ENCODE data around the gene OGFOD2.

Gene OGFOD2

DNA sequence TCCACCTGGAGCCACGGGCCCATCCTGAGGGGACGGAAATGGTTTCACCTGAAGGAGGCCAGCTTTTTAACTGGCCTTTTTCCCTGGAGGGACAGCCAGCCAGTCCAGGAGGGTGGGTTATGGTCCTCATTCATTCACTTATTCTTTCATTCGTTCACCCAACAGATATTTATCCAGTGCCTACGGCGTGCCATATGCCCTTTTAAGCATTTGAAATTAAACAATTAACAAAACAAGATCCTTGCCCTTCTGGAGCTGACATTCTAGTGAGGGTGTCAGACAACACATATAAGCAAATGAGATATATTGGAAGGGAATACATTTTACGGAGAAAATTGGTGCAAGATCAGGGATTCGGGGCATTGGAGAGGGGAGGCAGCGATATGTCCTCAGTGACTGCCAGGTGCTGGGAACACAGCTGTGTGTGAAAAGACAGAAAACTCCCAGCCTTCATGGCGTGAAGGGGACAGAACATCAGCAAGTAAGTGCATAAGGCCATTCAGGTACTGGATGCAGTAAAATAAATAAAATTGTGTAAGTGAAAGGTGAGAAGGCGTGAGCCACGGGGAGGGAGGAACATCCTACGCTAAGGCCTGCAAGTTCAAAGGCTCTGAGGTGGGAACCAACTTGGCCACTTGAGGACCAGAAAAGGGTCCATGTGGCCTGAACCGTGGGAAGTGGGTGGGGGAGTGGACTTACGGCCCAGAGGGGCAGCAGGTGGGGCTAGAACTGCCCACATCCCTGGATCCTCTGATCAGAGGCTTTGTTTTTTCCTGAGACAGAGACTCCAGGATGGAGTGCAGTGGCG lies 8.1 kb upstream of the OGFOD2 start:
- TF ChIP-seq, protein P1, sequence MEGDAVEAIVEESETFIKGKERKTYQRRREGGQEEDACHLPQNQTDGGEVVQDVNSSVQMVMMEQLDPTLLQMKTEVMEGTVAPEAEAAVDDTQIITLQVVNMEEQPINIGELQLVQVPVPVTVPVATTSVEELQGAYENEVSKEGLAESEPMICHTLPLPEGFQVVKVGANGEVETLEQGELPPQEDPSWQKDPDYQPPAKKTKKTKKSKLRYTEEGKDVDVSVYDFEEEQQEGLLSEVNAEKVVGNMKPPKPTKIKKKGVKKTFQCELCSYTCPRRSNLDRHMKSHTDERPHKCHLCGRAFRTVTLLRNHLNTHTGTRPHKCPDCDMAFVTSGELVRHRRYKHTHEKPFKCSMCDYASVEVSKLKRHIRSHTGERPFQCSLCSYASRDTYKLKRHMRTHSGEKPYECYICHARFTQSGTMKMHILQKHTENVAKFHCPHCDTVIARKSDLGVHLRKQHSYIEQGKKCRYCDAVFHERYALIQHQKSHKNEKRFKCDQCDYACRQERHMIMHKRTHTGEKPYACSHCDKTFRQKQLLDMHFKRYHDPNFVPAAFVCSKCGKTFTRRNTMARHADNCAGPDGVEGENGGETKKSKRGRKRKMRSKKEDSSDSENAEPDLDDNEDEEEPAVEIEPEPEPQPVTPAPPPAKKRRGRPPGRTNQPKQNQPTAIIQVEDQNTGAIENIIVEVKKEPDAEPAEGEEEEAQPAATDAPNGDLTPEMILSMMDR (conservative IDR thresholded peaks at IDR 0.05; ENCODE audit: control insufficient read depth, insufficient read depth, low read depth, low read length): no peak
- no peak overlapping the region for H3K4me3 ChIP-seq (ENCODE audit: control insufficient read depth, low read depth, low read length)
- no peak for DNase-seq (ENCODE audit: low read depth)

GRCh38 chr12:122968104-122968503 lies 6.9 kb upstream of the OGFOD2 start:
- DNase-seq (ENCODE audit: low read depth): no peak
- no peak overlapping the region for H3K4me3 ChIP-seq (ENCODE audit: control insufficient read depth, low read depth, low read length)
- TF ChIP-seq, protein P1 (conservative IDR thresholded peaks at IDR 0.05; ENCODE audit: control insufficient read depth, insufficient read depth, low read depth, low read length): no peak

DNA sequence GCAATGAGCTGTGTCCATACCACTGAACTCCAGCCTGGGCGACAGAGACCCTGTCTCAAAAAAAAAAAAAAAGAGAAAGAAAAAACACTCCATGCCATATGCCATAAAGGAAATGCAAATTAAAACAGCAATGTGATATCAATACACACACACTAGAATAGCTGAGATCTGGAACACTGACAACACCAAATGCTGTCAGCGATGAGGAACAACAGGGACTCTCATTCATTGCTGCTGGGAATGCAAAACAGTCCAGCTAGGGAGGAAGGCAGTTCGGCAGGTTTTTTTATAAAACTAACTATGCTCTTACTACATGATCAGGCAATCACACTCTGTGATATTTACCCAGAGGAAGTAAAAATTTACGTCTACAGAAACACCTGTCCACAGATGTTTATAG lies 5.4 kb upstream of the OGFOD2 start:
- TF ChIP-seq, protein P1 (conservative IDR thresholded peaks at IDR 0.05; ENCODE audit: control insufficient read depth, insufficient read depth, low read depth, low read length): no peak
- no peak overlapping the region for H3K4me3 ChIP-seq (ENCODE audit: control insufficient read depth, low read depth, low read length)
- no peak for DNase-seq (ENCODE audit: low read depth)

GRCh38 chr12:122974274-122974891 lies 661 bp upstream of the OGFOD2 start:
- TF ChIP-seq, protein P1 (conservative IDR thresholded peaks at IDR 0.05; ENCODE audit: control insufficient read depth, insufficient read depth, low read depth, low read length): no peak
- peak overlapping the region; percentile 96 for H3K4me3 ChIP-seq (ENCODE audit: control insufficient read depth, low read depth, low read length)
- peak; percentile 98 for DNase-seq (ENCODE audit: low read depth)

GRCh38 chr12:122975790-122976647 lies 975 bp downstream of the OGFOD2 start:
- H3K4me3 ChIP-seq (ENCODE audit: control insufficient read depth, low read depth, low read length): peak overlapping the region; percentile 96
- TF ChIP-seq, protein P1 (conservative IDR thresholded peaks at IDR 0.05; ENCODE audit: control insufficient read depth, insufficient read depth, low read depth, low read length): no peak
- DNase-seq (ENCODE audit: low read depth): no peak

DNA sequence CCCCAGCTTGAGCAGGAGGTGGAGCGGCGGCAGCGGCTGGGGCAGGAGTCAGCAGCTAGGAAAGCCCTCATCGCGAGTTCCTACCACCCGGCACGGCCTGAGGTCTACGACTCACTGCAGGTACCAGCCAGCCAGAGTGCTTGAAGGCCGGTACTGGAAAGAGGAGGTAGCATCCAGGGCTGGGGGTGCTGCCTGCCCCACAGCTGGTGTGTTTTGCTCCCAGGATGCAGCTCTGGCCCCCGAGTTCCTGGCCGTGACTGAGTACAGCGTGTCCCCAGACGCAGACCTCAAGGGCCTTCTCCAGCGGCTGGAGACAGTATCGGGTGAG lies 1.6 kb downstream of the OGFOD2 start:
- no peak overlapping the region for H3K4me3 ChIP-seq (ENCODE audit: control insufficient read depth, low read depth, low read length)
- TF ChIP-seq, protein P1 (conservative IDR thresholded peaks at IDR 0.05; ENCODE audit: control insufficient read depth, insufficient read depth, low read depth, low read length): no peak
- no peak for DNase-seq (ENCODE audit: low read depth)

Data from fibroblast of mammary gland (primary cell).